Femur (tissue), 1 donor: Measurements from ENCODE around the gene TACC2.

ENCODE experiments used
- DNase-seq: peaks from one replicate; pipeline ENCODE4 v3.0.0-alpha.2; 2017

The TACC2 gene

DNA sequence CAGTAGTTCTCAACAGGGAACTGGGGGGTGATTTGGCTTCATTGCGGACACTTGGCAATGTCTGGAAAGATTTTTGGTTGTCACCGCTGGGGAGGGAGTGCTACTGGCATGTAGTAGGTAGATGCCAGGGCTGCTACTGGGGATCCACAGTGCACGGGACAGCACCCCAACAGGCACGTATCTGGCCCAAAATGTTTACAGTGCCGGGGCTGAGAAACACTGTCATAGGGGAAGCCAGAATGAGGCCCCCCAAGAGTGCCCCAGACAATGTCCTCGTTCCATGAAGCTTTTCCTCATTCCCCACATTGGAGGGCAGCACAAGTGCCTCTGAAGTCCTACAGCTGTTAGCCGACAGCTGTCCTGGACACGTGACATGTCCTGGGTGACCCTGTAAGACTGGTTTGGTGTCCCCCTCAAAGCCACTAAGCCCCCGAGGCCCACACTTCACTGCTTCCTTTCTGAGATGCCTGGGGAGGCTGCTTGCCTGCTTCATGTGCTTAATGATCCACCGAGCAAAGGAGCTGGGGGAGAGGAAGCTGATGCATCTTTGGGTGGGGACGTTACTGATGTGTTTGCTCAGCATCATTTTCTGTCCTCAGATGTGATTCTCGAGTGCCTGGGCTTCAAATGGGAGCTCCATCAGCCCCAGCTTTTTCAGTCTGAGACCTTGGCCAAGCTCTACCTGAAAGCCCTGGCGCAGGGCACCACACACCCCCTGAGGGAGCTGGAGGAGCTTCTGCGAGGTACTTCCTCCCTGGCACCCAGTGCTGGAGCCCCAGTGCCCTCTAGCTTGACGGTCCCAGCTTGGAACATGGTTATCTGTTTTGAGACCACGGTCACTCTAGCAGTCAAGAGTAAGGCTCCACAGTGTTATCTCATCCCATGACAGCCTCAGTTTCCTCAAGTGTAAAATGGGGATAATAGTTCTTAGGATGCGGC is 296.8 kb downstream of the TACC2 start:
- no peak for DNase-seq

DNA sequence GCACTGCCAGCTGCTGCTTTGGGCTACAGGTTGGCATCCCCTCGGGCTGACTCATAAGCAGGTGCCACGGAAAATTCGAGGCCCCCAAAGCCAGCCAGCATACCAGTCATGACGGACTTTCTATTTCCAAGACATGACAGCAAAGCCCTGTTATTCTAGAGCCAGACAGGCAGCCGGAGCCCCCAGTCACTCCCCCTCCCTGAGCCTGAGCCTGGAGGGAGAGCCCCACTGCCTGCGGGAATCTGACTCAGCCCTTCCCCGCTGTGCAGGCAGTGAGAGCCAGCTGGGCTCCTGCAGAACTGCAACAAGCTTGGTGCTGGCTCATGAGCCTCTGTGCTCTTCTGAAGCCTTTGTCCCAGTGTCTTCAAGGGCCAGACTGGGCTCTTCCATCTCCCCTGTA is 297.9 kb downstream of the TACC2 start:
- DNase-seq: peak; percentile 83

DNA sequence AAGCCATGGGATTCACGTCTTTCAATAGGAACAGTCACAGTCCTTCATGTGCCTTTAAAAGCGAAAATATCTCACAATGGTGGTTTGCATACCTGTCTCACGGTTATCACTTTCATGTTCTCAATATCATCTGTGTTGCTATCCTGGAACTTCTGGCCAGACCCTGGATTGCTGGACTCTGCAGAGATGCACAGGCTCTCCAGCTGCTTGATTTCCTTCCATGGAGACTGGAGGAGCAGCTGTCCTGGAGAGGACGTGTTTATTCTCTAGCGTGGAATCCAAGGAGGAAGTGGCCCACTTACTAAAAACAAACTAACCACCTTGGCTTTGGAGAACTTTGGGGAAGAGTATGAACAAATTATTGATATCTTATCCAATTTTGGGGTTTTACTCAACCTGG is 298.6 kb downstream of the TACC2 start:
- DNase-seq: no peak

DNA sequence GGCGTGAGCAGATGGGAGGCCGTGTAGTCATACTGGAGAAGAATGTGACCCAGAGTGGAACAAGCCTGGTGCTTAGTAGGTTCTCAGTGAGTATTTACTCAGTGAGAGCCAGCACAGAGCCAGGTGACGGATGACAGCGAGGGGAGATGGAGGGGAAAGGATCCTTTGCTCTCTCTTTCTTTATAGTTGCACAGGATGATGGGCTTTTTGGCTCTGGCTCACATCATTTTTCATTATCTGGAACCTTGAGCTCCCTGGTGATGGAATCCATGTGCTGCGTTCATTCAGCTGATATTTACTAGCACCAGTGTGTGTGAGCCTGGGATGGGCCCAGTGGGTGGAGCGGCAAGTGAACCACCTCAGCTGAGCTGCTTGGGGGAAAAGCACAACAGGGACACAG is 299.3 kb downstream of the TACC2 start:
- no peak for DNase-seq

DNA sequence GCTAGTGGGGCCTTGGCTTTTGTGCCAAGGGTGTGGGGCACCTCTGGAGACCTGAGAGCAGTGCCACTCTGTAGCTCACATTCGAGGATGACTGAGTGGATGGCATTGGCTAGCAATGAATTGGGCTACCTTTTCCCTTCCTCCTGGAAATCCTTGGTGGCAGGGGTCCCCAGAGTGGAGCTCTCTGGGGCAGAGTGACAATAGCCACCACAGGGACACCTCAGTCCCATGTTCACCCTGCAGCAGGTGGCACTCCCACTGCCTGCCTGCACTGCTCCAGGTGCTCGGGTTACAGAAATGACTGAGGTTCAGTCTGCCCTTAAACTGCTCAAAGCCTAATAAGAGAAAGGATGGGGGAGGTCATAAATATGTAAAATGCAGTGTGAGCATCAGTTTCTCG is 300.0 kb downstream of the TACC2 start:
- no peak for DNase-seq

DNA sequence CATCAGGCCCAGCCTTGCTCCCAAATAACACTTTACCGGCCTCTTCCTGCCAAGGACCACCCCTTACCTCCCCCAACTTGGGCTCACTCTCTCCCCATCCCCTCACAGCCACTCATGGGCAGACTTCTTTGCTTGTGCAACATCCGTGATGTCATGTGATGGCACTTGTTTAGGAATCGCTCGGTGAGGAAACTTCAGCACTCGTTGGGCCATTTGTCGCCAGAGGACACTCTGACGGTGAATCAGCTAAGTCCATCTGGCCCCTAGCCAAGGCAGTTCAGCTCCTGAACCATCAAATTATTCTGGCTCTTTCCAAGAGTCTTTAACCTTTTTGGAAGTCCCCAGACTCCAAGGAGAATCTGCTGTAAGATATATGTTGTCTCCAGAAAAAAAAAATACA is 301.4 kb downstream of the TACC2 start:
- DNase-seq: no peak

DNA sequence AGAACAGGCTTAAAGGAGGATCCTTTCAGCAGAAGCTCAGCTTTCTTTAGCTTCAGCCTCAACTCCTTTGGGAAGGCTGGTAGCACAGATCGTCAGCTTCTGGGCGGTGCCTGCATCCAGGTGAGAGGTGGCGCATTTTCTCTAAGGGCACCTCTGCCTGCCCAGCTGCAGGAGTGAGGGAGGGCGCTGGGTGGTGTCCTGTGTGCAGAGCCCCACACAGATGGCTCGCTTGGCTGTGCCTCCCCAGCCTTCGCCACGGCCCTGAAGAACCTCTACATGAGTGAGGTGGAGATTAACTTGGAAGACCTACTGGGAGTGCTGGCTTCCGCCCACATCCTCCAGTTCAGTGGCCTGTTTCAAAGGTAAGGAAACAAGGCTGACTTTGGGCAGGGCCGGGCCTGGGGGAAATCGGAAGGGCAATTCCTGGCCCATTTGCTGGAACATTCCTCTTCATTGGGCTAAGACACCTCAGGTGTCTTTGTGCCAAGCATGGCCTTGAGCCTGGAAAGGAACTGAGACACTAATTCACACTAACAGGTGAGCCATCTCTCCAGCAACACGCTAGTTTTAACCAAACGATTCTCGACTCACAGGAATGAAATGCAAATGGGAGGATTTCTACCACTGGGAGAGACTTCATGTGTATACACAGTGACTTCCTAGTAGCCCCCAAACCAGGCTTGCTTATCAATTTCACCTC is 302.0 kb downstream of the TACC2 start:
- no peak for DNase-seq

DNA sequence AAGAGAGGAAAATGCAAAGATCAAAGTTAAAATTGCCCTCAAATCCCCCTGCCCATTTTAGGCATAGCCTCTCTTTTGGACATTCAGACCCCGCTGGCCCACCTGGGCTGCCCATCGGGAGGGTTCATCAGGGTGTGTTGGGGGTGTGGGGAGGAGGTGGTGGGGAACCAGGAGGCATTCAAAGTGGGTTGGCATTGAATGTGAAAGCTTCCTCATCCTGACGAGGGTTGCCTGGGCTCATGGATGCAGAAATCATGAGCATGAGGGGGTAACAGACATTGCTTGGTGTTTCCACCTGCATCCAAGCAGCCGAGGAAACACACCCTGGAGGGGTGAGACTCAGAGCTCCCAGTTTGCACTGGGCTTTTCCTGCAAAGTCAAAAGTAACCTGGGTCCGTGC is 302.8 kb downstream of the TACC2 start:
- no peak for DNase-seq

DNA sequence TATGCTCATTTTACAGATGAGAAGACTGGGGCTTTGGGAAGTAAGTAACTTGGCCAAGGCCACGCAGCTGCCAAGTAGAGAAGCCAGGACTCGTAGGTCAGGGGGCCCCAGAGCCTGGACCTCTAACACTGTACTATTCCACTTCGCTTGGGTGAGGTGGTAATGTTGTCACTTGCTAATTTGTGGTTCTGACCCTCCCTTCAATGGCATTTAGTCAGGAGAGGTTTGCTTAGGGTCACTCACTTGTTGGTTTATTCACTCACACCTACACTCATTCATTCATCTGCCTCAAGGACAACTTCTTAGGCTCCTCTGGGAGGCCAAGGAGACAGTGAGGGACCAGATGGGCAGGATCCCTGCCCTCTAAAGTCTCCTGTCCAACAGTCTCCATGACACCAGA is 303.4 kb downstream of the TACC2 start:
- DNase-seq: no peak

DNA sequence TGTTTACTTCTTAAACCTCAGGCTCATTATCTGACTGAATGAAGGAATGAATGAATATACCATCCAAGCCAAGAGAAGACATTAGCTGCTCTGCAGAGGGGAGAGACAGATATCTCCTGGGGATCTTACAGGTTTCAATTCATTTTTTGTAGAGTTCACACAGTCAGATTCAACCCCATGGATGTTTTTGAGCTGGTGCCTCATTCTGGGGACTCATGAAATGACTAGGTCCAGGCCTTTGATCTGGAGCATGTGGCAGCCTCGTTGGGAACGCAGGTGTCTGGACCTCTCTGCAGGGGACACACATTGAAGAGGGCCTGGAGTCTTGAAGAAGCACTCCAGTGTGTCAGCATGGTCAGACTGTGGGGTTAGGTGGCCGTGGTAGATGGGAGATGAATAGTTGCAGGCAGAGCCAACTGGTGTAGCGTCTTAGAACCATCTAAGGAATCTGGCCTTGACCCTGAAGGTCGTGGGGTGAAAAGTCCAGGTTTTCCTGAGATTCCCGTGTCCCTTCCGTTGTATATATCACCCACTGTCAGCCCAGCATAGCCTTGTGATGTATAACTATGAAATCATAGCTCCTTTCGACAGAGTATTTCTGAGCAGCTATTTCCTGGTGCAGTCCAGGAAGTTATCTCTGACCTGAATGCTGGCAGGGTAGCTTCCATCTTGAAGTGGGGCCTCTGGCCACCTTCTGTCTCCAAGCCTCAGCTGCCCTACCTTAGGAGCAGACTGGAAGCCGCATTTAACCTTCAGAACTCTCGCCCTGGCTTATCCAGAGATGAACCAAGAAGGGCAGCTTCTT is 304.4 kb downstream of the TACC2 start:
- DNase-seq: no peak

DNA sequence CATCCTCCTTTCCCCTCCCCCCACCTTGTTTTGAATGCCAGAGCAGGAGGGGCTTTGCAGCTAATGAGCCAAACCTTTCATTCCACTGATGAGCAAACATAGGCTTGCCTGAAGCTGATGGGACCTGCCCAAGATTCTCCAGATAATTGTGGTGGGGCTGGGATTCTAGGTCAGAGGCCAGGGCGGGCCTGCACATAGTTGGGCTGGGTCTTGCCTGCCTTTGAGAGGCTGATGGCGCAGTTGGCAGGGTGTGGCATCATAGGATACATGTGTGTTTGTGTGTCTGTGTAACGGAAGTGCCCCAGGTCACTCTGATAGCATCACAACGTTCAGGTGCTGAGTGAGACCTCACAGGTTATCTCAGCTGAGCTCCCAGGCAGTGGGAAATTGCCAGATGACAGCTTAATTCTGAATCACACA is 305.0 kb downstream of the TACC2 start:
- no peak for DNase-seq

DNA sequence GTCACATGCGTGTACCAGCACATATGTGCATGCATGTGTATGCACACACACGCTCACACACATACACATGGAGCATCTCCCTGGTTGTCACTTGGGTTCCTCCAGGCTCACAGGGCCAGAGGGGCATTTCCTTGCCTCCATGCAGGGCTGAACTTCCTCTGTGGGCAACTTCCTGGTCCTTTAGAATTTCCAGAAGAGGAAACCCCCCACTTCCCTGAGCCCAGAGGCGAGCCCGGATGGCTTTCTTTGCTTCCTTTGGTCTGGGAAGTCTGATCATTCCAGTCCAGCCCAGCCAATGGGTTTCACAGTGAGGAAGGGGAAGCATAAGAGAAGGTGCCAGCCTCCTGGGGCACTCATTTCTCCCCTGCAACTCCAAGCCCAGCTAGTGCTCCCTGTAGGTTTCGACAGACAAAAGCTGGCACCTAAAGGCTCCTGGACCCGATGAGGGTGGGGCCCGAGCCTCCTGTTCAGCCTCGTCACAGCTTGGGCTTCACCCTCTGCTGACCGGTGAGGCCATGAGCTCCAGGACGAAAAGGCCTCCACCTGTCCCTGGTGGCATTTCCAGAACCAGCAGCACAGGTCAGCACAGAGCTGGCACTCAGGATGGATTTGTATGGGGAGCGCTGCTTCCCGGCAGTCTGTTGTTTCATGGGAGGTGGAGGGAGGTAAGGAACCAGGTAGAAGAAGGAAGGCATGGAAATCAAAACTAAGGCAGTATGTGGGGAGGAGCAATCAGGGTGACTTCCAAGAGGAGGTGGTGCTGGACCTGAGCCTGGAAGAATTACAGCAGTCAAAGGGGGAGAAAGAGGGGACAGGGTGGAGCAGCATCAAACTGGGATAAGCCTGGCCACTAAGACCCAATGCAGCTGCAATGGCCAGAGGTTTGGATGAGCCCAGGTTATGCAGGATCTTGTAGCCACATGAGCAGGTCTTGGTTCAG is 305.8 kb downstream of the TACC2 start:
- DNase-seq: no peak

DNA sequence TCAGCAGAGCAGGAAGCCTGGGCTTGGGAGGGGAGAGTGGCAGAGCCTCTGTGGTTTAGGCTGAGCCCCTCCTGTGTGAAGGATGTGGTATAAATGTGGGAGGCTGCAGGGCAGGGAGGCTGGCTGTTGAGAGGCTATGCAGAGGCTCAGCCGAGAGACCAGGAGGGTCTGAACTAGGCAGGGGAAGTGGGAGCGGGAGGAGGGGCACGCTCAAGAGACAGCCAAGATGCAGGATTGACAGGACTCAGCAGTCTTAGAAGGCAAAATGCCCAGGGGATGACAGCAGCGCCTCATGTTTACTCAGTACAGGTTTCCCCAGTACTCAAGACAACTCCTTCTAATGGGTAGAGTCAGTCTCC is 306.5 kb downstream of the TACC2 start:
- no peak for DNase-seq

DNA sequence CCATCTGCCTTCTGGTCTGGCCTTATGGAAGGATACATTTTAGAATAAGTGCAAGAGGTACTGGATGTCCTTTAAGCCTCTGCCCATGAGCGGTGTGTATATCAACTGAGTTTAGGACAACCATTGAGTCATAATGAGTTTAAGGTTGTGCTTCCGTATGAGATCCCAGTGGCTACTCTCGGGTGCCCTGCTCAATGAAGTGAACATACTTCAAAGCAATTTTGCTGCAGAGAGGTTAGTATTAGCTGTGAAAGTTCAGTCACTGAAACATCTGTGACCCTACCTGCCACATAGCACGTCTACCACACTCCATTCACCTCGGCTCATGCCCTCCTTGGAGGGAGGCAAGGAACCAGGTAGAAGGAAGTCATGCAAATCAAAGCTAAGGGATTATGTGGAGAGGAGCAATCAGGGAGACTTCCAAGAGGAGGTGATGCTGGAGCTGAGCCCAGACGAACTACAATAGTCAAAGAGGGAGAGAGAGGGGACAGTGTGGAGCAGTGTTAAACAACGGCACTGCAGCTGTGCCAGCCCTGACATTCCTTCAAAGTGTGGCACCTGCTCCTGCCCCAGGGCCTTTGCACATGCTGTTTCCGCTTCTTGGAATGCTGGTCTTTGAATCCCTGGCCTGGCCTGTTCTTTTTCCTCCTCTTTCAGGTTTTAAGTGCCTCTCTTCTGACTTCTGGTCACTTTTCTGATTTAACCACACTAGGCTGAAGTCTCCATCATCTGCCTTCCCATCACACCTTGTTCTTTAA is 307.6 kb downstream of the TACC2 start:
- DNase-seq: no peak

DNA sequence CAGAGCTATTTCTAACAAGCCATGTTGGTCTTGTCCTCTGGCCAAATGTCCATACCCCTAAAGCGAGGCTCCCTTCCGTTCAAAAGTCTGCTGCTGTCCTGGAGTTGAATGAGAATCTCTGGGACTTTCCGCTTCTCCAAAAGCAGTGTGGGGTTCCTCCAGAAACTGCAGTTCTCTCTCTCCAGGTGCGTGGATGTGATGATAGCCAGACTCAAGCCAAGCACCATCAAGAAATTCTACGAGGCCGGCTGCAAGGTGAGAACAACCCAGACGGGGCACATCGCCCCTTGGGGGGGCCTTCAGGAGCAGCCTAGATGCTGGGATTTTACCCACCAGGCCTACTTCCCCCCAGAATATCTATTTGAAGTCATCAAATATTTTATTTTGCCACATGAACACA is 308.6 kb downstream of the TACC2 start:
- no peak for DNase-seq

DNA sequence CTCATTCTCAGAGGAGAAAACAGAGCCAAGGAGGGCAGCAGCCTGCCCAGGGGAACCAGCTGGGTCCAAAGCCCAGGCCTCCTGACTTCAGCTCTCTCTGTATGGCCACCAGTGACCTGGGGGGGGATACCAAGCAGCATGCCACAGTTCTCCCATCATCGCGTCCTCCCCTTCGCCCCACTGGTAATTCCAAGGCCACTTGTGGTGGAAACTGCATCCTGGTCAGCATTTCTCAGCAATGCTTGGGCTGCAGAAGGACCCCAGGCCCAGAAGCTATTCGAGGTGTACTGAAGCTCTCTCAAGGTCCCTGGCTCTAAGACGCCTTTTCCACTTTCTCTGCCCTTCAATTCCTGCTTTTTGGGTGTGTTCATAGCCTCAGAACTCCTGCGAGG is 309.2 kb downstream of the TACC2 start:
- no peak for DNase-seq

DNA sequence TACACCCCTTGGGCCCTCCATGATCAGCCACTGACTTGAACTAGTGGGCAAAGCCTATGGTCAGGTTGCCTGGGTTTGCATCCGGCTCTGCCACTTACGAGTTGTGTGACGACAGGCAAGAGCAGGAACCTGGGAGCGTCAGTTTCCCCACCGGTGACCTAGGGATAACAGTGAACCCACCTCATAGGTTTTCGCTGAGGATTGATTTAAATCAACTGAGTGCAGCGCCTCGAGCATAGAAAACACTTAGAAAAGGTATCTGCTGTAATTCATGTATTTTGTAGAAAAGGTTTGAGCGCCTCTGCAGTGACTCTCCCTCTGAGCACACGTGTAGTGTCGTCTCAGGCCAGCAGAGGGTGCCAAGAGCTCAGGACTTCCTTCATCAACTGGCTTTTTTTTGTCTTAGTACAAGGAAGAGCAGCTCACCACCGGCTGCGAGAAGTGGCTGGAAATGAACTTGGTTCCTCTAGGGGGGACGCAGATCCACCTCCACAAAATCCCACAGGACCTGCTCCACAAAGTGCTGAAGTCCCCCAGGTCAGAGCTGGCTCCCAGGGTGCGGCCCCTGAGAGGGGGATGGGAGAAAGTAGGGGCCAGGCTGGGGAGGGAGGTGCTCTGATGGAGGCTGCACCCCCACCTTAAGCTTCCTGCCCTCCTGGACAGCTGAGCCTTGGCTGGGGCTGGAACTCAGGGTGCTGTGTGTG is 309.8 kb downstream of the TACC2 start:
- DNase-seq: peak; percentile 83

DNA sequence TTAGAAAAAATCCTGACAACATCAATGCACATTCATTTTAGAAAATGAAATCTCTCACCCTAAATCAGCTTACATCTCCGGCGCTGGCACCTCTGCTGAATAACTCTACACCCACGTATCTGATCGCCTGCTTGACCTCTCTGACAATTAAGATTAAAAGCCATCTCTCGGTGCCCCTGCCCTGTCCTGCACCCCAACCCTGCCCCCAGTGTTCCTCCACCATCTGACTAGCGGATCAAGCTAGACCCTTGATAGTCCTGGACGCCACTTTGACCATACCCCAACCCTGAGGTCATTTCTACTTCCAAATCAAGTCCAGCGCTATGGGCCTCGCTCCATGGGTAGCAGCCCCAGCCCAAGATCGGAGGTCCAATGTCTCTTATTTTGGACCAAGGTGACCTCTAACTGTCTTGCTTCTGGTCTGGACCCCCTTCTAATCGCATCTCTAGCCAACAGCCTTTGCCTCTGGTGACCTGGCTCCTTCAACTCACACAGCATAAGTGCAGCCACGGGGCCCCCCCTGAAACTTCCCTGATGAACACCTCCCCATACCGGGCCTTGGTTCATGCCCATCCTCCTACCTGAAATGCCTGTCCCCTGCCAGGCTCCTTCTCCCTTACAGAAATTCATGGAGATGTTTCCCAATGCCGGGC is 310.6 kb downstream of the TACC2 start:
- DNase-seq: no peak

DNA sequence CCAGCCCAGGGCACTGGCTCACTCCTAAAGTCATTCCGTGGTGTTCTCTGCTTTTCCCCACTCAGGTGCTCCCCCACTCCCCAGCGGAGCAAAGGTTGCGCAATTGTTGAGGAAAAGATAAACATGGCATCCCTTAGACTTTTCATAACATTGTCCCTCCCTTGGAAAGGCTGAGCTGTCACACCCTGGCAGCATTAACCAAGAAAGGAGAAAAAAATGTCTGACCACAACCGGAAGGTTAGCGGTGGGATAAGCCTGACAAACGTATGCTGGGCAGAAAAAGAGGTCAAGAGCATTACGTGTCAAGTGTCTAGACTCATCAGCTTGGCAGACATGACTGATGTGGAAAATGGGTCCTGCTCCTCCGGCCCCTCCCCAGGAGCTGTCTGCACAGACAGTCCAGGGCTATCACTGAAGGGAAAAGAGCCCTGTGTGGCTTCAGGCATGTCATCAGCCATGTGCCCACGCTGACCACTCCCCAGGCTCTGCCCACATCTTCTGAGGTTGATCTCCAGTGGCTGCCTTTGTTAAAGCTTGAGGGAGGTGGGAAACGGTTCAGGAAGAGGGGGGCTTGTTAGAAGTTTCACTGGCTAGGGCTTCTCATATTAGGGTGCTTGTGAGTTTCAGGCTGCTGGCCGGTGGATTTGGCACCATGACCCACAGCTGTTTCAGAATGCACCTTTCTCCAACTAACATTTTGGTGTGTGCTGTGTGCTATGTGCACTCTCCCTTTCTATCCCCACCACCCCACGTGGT is 312.3 kb downstream of the TACC2 start:
- no peak for DNase-seq

DNA sequence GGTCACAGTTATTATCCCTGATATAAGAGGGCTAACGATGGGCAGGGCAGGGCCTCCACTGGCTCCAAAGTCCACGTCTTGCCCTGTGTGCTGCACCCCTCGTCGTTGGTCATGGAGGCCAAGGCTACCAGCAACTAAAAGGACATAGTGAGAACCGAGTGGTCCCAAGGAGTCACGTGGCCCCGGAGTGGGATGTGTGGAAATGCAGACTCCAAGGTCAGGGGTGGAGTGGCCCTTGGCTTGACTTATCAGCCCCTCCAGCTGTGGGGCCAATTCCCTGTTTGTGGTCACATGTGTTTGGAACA is 312.8 kb downstream of the TACC2 start:
- DNase-seq: no peak
